Esophagus (tissue), 2 donors: Measurements from ENCODE around the gene WDR89. TPM values are rescaled to one million over a fixed set of nuclear protein-coding genes. Genes with fewer than 3 reads are reported as not detected.
"Not testable (repeated sequence)": the region's sequence is repeated elsewhere in the genome, so short reads cannot be mapped to it uniquely, and the experiment has no call there.

Experiments
- H3K27ac ChIP-seq, 2 donors: one replicate each; pipeline ENCODE4 v1.5.1; 2013; ENCODE audit warnings: low read depth in 2 of 2, mild to moderate bottlenecking in 2 of 2, inconsistent platforms in 1 of 2, low read length in 1 of 2, moderate library complexity in 1 of 2
- H3K27me3 ChIP-seq, 2 donors: one replicate each; pipeline ENCODE4 v1.6.1; 2013; ENCODE audit warnings: low read length in 2 of 2, control low read depth in 1 of 2, mild to moderate bottlenecking in 1 of 2; ENCODE audit not compliant: insufficient read depth in 2 of 2, control insufficient read depth in 1 of 2
- H3K36me3 ChIP-seq, 2 donors: one replicate each; pipeline ENCODE4 v1.6.1; 2013; ENCODE audit warnings: low read length in 1 of 2; ENCODE audit not compliant: control insufficient read depth in 2 of 2, insufficient read depth in 2 of 2
- H3K4me1 ChIP-seq, 2 donors: one replicate each; pipeline ENCODE4 v1.6.1; 2013; ENCODE audit warnings: low read length in 1 of 2; ENCODE audit not compliant: control insufficient read depth in 2 of 2, insufficient read depth in 2 of 2
- H3K4me3 ChIP-seq, 2 donors: one replicate each; pipeline ENCODE4 v1.5.1; 2013; ENCODE audit warnings: low read length in 2 of 2, mild to moderate bottlenecking in 2 of 2, low read depth in 1 of 2, moderate library complexity in 1 of 2
- H3K9me3 ChIP-seq, 2 donors: one replicate each; pipeline ENCODE4 v1.6.1; 2013; ENCODE audit warnings: mild to moderate bottlenecking in 2 of 2, low read depth in 1 of 2, low read length in 1 of 2, moderate library complexity in 1 of 2; ENCODE audit not compliant: control insufficient read depth in 2 of 2, insufficient read depth in 1 of 2
- WGBS, 2 donors: extraction: QIAGEN DNeasy Blood & Tissue Kit; methylation state at CpG; one replicate each; pipeline ENCODE4 v1.1.7; 2013; 5-methylcytosine and 5-hydroxymethylcytosine counted together
- polyA plus RNA-seq, 2 donors: library from polyadenylated mRNA; stranded (reverse); fragments of 200-250 nt; gene quantifications; one replicate each; pipeline ENCODE4 v1.2.3, GENCODE V29; 2013
- donor health status: healthy with polysubstance abuse.
- donor health status: Bipolar disorder and iron deficiency.

Gene WDR89
- polyA plus RNA-seq, 2 donors, result 3.5 to 3.6 TPM

DNA sequence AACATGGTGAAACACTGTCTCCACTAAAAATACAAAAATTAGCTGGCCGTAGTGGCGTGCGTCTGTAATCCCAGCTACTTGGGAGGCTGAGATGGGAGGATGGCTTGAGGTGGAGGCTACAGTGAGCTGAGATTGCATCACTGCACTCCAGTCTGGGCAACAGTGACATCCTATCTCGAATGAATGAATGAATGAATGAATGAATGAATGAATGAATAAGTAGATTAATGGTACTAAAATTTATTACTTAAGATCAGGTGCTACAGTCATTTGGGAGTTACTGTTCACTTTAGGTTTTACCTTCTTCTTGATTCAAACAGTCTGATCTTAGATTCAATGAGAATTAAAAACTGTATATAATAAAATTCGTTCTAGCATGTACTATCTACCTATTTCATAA, 31.6 kb upstream of the WDR89 start:
- no peaks in the 10 kb centered on the region for H3K4me1 ChIP-seq
- H3K36me3 ChIP-seq, result no peaks in the 10 kb centered on the region
- H3K27me3 ChIP-seq, result no peaks in the 10 kb centered on the region
- WGBS, 2 donors, result 86 to 88% methylated on average over 5 of the region's 5 CpGs
- no peaks in the 10 kb centered on the region for H3K9me3 ChIP-seq
- H3K27ac ChIP-seq, result no peak overlapping the region
- H3K4me3 ChIP-seq, result no peak overlapping the region

GRCh38 chr14:63672417-63673180, 30.9 kb upstream of the WDR89 start:
- no peaks in the 10 kb centered on the region for H3K9me3 ChIP-seq
- no peak overlapping the region for H3K4me3 ChIP-seq
- H3K36me3 ChIP-seq, result no peaks in the 10 kb centered on the region
- WGBS, 2 donors, result 48 to 49% methylated on average over 7 of the region's 7 CpGs
- H3K4me1 ChIP-seq, result no peaks in the 10 kb centered on the region
- no peak overlapping the region for H3K27ac ChIP-seq
- H3K27me3 ChIP-seq, result no peaks in the 10 kb centered on the region

- H3K4me3 ChIP-seq, result no peak overlapping the region
- no peaks in the 10 kb centered on the region for H3K9me3 ChIP-seq
- H3K27me3 ChIP-seq, result no peaks in the 10 kb centered on the region
- 68 to 72% methylated on average over 3 of the region's 3 CpGs for WGBS, 2 donors
- H3K36me3 ChIP-seq, result no peaks in the 10 kb centered on the region
- H3K4me1 ChIP-seq, result no peaks in the 10 kb centered on the region
- H3K27ac ChIP-seq, result no peak overlapping the region
Observed at GRCh38 chr14:63671987-63672386, 30.3 kb upstream of the WDR89 start.

DNA sequence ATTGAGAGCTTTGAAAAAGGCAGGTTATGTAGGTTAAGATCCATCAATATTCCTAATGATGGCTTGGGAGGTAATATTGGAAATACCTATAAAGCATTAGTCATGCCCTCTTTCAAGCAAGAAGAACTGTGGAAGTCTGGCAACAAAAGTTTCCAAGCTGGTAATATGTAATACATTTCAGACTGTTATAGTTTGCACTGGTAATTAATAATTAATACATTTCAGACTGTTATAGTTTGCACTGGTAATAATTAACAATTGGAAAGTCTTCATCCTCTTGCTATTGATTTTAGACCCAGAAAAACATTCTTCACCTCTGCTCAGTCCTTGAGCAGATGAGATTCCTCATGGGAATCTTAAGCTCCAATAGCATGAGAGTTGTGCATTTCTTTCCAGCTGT, 29.0 kb upstream of the WDR89 start:
- Histone ChIP-seq H3K9me3 (no peaks in the 10 kb centered on the region), H3K27ac (no peak overlapping the region), H3K36me3 (no peaks in the 10 kb centered on the region), H3K27me3 (no peaks in the 10 kb centered on the region), H3K4me3 (no peak overlapping the region), H3K4me1 (no peaks in the 10 kb centered on the region)

DNA sequence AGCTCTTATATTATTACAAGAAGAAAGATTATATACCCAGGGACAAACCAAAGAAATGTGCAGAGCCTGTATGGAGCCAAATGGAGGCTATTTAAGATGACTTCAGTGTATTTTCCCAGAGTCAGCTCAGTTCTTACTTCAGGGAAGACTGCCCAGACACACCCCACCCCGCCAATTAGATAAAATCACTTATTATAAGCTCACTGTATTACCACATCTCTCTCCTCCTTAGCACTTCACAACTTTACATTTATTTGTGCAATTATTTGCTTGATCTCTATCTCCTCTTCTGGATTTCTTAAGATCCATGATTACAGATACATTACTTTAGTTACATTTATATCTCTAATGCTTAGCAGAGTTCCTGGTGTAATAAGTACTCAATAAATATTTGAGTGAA, 24.7 kb upstream of the WDR89 start:
- Histone ChIP-seq H3K4me3 (no peak overlapping the region), H3K27ac (no peak overlapping the region), H3K9me3 (no peaks in the 10 kb centered on the region), H3K36me3 (no peaks in the 10 kb centered on the region), H3K27me3 (no peaks in the 10 kb centered on the region), H3K4me1 (no peaks in the 10 kb centered on the region)
- WGBS, 2 donors, result 72 to 76% methylated on average over 1 of the region's 1 CpG

- Histone ChIP-seq H3K36me3 (no peaks in the 10 kb centered on the region), H3K27me3 (no peaks in the 10 kb centered on the region), H3K9me3 (no peaks in the 10 kb centered on the region), H3K27ac (no peak overlapping the region), H3K4me1 (no peaks in the 10 kb centered on the region), H3K4me3 (no peak overlapping the region)
- WGBS, 2 donors, result 89 to 95% methylated on average over 12 of the region's 12 CpGs
Observed at GRCh38 chr14:63663428-63664341, 22.0 kb upstream of the WDR89 start.

DNA sequence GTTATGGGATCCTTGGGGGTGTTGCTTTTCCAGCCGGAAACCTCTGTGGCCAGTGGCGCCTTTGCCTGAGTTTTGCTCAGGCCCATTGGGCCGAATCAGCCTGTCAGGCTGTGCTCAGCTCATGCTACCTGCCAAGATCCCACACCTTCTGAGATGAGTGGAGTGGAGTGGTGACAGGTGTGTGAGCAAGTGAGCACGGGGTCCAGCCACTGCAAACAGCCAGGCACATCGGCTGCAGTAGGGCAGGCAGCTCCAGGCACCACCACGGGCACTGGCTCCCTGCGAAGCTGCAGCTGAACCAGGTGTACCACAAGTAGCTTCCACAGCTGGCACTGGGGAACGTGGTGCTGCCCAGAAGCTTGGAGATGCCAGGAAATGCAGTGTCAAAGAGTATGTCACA, 21.1 kb upstream of the WDR89 start:
- Histone ChIP-seq H3K4me1 (no peaks in the 10 kb centered on the region), H3K9me3 (no peaks in the 10 kb centered on the region), H3K4me3 (no peak overlapping the region), H3K36me3 (no peaks in the 10 kb centered on the region), H3K27me3 (no peaks in the 10 kb centered on the region), H3K27ac (no peak overlapping the region)
- 93 to 94% methylated on average over 8 of the region's 8 CpGs for WGBS, 2 donors

- H3K27me3 ChIP-seq, H3K27ac ChIP-seq, H3K4me1 ChIP-seq, H3K9me3 ChIP-seq, H3K36me3 ChIP-seq, H3K4me3 ChIP-seq: not testable (repeated sequence)
- 96 to 97% methylated on average over 10 of the region's 10 CpGs for WGBS, 2 donors
Observed at GRCh38 chr14:63661881-63662280, 20.2 kb upstream of the WDR89 start.

DNA sequence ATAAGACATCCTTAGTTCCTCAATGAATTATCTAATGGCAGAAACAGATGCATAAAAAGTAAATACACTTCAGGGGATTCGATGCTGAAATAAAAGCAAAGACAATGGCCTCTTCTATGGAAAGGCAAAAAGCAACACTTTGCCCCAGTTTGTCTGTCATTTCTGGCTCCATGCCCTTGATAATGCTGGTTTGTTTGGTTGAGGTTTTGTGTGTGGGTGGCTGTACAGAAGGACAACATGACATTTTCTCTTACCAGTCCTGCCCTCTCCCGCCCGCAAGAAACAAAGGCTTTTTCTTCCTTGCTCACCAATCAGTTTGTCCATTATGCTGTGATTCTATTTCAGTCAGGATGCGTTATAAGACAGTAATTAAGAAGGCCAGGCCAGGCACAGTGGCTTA, 18.1 kb upstream of the WDR89 start:
- 67 to 85% methylated on average over 4 of the region's 4 CpGs for WGBS, 2 donors
- Histone ChIP-seq H3K4me1 (no peaks in the 10 kb centered on the region), H3K4me3 (no peak overlapping the region), H3K27ac (no peak overlapping the region), H3K27me3 (no peaks in the 10 kb centered on the region), H3K36me3 (no peaks in the 10 kb centered on the region), H3K9me3 (no peaks in the 10 kb centered on the region)
